ENCODE data around the gene COL4A1.

COL4A1 gene

DNA sequence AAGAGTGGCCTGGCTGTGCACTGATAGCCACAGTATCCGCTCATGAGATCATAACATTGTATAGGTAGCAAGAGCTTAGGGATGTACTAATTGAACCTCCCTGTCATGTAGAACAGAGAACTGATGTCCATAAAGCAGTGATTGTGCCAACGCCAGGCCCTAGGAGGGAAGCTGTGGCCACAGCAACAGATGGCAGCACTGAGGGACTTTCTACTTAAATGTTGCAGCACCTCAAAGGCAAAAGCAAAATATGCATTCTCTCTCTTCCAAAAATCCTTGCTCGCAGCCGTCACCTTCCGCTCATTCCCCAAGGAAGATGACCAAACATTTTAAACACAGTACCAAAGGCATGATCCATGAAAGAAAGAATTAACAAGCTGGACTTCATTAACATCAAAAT is 32.3 kb downstream of the COL4A1 start:
- no peak for DNase-seq (ENCODE audit: low spot score)

DNA sequence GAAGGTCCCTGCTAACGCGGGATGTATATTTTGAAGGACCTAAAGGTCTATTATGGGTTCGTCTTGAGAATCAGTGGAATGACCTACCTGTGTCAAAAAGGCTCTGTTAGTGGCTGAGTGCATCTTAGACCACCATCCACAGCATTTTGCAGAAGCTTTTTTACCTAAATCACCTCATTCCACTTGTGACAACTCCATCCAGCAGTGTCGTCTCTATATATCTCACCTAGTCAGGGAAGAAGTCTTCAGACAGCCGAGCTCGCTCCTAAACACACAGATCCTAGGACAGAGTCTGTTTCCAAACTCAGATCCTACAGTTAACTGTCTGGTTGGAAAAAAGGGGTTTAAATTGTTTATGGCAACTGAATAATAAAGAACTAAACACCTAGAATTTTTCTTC is 33.7 kb downstream of the COL4A1 start:
- no peak for DNase-seq (ENCODE audit: low spot score)

DNA sequence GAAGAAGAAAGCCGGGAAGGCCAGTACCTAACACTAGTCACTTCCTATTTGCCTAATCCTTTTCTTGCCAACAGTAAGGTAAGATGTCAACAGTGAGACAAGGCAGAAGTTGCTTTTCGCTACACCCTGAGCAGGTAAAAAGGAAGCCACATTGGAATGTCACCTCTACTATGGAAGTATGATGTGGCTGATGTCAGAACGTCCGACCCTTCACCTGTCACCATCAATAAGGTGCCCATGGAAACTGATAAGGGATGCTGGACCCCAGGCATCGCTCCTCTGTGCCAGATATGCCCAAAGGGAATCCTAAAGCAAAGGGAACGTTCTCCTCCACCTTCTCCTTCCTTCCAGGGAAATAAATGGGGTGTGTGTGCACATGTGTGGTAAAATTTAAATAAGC is 34.3 kb downstream of the COL4A1 start:
- no peak for DNase-seq (ENCODE audit: low spot score)

DNA sequence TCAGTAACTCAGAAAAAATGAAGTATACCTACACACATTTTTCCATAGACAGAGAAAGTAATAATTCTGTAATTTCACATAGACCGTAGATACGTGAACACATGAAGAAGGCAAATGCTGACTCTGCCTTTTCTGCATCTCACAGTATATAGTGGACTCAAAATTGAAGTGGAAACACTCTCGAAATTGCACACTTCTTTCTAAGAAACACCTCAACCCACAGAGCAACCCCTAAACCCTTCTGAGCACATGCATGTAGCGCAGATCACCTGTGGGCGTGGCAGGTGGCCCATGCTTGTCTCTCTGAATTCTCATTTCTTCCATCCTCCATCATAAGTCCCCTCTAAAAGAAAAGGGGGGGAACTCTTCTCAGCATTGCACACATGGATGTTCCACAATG is 34.7 kb downstream of the COL4A1 start:
- no peak for DNase-seq (ENCODE audit: low spot score)

DNA sequence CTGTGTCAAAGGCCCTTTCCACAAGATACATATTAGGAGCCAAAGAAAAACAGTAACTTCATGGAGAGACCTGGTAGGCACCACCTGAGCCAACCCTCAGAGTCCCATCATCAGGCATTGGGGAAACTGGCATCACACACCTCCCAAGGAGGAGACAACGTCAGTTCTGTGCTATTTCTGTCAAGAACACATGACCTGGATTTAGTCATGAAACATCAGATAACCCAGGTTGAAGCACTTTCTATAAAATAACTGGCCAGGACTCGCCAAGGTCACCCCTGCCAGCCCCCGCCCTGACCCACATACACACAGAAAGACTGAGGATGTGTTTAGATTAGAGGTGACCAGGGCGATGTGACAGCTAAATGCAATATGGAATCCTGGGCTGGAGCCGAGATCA is 35.6 kb downstream of the COL4A1 start:
- DNase-seq (ENCODE audit: low spot score), result no peak

DNA sequence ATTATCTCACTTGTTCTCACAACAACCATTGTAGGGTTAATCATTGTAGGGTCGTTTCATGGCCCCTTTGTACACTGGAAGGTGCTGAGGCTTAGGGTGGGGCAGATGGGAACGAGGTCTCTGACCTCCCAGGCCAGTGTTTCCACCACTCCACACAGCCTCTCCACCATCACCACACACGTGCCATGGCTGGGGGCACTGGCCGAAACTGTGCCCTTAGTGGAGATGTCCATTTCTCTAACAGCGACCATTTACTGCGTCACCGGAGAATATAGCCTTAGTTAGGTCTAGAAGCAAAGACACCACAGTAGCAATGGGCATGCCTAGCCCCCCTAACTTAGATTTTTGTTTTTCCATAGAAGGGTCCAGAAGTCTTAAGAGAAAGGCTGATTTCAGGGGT is 36.5 kb downstream of the COL4A1 start:
- no peak for DNase-seq (ENCODE audit: low spot score)

DNA sequence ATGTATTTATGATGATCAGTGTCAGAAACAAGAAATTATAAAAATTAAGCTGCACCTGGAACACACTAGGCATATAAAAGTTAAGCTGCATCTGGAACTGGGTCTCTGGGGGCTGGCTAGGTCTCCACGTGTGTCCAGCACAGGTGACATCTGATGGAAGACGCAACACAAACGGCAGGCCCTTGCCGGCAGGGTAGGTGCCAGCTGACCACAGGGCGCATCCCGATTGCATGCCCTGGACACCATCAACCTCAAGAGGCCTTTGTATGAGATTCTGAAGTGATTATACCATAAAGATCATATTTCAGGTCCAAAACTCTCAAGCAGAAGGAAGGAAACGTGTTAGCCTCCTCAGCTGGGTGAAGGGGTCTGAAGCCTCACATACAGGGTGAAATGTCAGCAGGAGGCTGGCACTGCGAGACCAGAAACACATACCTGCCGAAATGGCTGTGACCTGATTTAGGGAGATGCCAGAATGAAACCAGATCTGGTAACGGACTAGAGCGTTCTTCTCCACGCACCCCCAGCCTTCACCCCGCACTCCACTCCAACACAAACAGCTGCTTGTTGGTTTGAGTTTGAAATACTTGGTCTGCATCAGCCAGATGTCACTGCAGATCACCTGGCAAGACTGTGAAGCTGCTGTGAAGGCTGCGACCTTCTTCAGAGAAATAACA is 37.3 kb downstream of the COL4A1 start:
- no peak for DNase-seq (ENCODE audit: low spot score)

DNA sequence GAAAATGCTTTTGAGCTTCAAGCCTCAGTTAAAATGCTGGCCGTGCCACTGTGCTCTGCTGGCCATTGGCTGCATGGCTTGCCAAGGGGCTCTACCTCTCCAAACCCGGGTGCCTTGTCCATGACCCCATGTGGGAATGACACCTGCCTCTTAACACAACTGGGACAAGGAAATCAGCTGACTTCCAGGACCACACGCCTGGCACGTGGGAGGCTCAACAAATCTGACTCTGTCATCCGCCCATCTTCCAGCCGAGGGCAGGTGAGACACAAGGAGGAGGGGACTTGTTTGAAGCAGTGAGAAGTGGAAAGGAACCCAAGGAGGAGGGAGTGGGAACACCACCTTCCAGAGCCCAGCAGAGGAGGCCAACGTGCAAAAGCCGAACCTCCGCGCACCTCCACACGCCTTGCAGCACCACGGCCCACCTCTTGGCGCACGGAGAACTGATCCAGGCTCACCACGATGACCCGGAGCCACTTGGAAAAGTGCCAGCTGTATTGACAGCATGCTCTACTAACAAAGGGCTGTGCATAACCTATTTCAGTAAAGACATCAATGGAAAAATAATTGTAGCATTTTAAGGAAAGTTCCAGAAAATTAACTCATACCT is 38.3 kb downstream of the COL4A1 start:
- DNase-seq (ENCODE audit: low spot score), result no peak

DNA sequence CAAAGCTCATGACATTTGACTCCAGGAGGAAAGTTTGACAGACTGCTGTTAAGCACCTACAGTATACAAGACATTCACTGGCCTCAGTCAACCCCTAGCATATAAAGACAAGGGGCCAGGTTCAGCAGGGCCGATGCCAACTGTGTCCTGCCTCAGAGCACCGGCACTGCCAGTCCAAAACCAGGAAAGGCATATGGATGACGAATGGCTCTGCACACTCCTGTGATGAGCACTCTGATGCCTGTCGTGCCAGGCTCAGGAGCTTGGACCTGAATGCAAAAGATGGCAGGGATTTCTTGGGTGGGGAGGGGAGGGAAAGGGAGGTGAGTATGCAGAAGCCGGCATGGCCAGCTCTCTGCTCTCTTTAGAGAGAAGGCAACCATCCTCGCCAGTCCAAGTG is 38.9 kb downstream of the COL4A1 start:
- no peak for DNase-seq (ENCODE audit: low spot score)

DNA sequence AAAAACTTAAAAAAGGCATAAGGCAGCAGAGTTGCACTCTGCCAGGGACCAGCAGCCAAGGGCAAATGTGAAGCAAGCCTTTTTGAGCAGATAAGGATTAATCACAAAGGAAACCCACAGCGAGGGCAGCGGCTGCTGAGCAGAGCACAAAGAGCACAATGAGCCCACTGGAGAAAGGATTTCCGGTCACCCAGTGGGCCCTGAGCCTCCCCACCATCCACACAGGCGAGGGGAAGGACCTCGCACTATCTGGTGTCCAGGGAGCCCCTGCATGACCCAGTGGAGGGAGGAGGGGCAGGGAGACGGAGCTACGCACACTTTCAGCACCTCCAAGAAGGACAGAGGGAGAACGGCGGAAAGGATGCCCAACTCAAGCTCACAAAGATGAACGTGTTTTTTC is 40.0 kb downstream of the COL4A1 start:
- no peak for DNase-seq (ENCODE audit: low spot score)

DNA sequence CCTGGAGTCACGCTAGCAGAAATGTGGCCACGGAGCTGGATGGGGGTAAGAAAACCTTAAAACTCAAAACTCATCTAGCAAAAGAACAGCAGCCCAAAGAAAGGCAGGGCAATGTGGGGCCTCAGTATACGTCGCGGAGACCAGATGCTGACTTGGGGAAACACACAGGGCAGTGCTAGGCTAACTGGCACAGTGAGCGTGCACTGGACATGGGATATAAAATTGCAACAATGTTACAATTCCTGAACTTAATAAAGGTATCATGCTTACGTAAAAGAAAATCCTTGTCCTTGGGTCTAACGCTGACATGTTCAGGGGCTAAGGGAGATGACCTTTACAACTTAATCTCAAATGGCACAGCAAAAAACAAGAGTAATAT is 40.5 kb downstream of the COL4A1 start:
- DNase-seq (ENCODE audit: low spot score), result no peak

DNA sequence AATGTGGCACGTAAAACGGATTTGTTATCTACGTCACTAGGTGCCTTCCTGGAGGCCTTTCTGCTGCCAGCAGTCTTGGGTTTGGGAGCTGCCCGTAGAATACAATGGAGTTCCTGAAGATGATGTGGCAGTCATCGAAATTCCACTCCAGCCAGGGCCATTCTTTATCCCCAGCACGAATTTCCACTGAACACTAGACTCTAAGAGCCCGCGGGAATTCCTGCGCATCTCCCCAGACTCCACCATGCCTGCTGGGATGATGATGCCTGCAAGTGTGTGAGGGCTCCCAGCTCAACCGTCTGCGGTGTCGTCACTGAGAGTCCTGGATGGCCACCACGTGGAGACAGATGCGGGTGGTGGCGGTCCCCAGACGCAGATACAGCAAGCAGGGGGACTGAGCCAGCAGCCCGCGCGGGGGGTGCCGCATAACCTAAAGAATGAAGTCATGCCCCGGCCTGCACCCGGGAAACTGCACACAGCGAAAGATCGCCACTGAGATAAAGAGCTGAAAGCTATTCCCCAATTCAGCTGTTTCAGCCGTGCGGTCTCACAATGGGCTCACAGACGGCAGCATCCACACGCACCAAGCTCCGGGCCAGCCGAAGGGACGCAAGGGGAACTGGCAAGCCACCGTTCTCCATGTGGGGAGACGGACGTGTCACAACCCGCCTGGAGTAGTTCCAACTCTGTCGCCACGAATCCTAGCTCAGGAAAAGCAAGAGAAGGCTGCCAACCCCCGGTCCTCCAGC is 41.1 kb downstream of the COL4A1 start:
- DNase-seq (ENCODE audit: low spot score), result no peak

DNA sequence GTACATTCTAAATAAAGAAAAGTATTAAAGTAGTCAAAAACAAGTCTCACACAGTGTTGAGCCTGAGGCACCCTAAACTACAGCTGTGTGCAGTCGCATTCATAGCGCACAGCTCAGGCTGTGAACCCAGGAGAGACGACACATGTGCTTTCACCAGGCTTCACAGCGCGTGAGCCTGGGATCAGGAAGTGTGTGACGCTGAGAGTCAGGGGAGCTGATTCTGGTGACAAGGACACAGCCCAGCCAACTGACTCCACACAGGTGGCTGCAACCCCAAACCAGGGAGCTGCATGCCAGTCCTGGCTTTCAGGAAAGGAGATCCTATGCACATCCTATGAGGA is 41.6 kb downstream of the COL4A1 start:
- no peak for DNase-seq (ENCODE audit: low spot score)

DNA sequence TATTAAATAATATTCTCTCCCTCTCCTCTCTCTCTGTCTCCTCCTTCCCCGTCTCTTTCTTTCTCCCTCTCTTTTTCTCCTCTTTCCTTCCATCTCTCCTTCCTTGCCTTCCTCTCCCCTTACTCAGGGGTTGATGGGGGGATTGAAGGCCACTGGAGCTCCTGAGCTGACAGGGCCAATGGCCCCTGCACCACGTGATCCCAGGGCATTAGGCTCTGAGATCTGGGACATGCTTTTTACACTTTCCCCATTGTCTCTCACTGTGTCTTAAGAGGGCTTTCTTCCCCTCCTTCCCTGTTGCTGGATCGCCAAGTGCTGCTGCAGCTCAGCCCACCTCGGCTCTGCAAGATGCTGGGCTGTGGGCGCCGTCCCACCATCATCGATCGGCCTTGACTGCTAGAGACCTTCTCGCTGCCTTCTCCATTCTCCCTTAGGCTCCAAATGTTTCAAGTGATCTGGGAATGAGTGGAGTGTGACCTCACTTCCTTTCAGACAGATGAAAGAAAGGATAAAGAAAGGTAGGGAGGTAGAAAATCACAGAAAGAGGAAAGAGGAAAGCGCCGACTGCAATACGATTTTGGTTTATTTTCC is 42.2 kb downstream of the COL4A1 start:
- no peak for DNase-seq (ENCODE audit: low spot score)

DNA sequence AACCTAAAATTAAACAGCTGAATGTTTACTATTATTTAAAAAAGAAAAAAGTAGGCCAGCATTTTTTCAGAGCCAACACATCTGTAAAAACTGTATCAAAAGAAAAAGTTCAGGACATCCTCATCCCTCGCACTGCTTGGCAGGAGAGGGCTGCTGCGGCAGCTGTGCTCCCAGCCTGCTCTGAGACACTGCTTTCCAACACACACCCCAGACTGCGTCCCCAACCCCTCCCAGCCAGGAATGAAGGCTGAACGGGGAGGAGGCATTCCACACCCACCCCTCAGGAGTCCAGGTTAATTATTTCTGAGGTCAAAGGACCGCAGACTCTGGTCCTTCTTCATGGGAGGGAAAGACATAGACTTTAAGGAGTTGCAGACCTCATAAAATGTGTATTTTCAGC is 43.1 kb downstream of the COL4A1 start:
- DNase-seq (ENCODE audit: low spot score), result no peak

DNA sequence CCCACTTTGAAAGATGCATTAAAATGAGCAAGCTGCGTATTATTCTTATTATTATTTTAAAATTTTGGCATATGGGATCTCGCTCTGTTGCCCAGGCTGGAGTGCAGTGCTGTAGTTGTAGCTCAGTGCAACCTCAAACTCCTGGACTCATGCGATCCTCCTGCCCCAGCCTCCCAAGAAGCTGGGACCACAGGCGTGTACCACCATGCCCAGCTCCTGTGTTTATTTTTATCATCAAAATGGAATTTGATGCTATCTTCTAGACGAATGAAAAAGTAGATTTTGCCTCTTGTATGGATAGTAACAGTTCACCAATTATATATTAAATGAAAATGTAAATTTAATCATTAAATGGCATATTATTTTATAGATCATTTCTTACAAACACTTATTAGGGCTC is 43.6 kb downstream of the COL4A1 start:
- DNase-seq (ENCODE audit: low spot score), result no peak

DNA sequence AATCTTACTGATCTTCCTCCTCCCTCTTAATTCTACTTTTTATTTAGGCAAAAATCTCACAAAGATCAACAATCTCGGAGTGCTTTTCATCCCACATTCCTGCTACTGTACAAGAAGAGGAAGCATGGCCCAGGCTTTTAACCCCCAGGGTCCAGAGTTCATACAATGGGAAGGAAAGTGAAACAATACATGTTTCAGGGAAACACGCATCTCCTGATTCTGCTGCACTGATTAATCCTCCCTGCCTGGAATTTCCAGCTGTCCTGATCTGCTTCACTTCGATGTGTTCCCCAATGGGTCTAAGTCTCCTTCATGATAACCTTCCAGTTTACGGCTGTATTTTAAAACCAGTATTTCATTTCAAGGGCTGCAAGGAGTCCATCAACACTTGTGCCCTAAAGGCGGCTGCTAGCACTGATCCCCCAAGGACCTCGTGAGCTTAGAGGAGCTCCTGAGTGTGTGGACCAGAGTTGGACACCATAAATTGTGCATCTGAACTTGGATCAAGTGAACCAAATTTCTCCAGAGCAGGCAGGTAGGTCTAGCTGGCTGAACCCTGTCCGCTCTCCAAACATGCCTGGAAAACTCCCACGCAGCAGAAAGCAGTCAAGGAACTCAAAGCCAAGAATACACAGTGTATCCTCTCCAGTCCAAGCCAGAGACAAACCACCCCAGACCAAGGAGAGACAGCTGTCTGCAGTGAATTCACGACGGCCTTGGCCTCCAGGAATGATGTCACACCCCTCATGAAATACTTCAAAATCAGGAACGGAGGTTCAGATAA is 44.3 kb downstream of the COL4A1 start:
- DNase-seq (ENCODE audit: low spot score), result no peak

DNA sequence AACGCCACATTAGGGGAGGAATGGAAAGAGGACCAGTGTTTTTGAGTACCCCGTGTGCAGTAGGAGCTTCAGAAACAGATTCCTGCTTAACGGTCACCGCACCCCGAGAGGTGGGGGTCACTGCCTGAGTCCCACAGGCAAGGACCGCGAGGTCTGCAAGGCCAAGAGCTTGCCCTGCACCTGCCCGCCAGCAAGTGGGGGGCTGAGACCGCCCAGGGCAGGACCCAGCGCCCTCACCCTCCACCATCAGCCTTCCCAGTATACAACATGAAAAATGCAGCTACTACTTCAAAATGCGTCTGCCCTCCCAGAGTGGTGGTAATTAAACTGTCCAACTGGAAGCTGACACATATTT is 44.9 kb downstream of the COL4A1 start:
- DNase-seq (ENCODE audit: low spot score), result no peak

DNA sequence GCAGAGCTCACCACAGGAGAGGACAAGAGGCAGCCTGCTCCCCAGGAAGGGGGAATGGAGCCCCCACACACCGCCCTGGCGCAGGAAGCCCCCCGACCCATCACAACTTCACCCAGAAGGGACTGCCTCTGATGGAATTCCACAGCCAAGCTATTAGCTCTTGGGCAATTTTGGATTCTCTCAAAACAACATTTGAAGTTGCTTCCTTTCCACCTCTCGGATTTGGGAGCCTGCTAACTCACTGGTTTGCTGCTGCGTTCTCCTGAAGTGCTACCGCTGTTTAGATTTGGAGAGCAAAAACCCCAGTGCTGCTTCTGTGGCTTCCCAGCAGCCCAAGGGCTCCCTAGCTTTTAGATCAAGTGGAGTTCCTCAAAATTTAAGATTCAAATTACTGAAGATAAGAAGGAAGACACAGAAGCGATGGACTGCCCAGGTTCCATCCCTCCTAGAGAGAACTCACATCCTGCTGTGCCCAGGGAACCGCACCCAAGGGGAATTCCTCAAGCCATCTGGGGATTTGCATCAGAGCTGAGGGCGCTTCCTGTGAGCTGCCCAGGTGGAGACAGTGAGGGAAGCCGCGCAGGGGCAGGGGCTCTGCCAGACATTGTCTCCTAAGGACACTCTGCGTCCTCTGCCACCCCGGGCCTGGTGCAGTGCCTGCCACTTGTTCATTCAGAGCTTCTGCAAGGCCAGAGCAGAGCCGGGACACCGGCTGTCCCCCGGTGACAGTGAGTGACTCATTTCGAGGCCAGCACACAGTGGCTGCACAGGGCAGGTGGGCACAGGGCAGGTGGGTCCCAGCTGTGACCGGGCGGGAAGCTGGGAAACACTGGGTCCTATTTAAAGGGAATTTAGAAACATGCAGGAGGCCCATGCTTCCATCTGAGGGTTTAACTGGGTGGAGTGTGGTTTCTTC is 45.5 kb downstream of the COL4A1 start:
- DNase-seq (ENCODE audit: low spot score), result no peak

DNA sequence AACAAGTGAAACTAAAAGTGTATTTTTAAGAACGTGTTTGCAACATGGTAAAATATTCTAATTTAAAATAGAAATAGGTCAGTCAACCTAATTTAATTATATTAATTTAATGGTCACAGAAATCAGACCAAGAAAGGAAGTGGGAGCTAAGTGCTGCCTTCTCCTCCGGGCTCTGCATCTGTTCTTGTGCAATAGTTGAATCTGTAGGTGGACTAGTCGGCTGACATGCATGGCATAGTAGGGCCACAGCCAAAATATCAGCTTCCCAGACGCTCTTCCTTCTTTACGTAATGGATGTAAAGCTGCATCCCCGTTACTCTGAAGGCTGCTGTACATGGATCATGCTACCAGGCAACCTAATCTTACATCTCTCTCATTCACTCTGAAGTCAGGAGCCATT is 47.3 kb downstream of the COL4A1 start:
- no peak for DNase-seq (ENCODE audit: low spot score)

DNA sequence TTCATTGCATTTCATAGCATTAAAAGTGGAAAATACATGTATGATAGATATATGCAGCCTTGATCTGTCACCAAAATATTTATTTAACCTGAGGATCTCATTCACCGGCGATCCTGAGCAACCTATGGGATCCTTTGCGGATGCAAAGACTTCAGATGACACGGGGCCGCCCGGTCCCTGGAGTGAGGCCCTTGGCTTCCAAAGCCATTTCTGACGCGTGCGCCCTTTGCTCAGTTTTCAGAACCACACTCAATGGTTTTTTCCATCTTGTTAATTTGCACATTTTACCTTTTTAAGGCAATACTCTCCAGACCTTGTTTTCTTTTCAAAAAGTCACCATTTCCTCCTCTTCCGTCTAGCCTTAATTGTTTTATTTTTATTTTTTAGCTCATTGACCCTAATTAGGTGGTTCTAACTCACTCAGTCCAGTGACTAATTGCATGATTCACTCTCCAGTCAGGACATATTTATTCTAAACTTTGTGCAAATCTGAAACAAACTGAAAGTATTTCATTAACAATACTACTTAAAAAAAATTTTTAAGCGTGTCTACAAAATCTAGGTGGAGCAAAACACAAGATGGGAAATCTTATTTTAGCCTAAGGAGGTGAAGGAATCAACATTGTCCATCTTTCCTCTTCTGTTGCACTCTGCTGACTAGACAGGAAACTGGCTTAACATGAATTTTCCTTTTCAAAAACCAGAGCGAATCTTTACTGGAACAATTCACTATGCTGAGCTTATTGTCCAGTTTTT is 47.9 kb downstream of the COL4A1 start:
- DNase-seq (ENCODE audit: low spot score), result no peak

Measured in CD4-positive, alpha-beta T cell treated with Interleukin-15 for 4 hours (primary cell).